Measurements from ENCODE around the gene LCN2.

LCN2 gene

GRCh38 chr9:128150594-128151308 lies 1.5 kb downstream of the LCN2 start:
- DNase-seq (ENCODE audit: low spot score): no peak

- DNase-seq (ENCODE audit: low spot score): no peak
Measured at GRCh38 chr9:128151309-128152132, 2.3 kb downstream of the LCN2 start.

GRCh38 chr9:128152133-128153059 lies 3.1 kb downstream of the LCN2 start:
- no peak for DNase-seq (ENCODE audit: low spot score)

GRCh38 chr9:128153060-128153946 lies 4.0 kb downstream of the LCN2 start:
- DNase-seq (ENCODE audit: low spot score): no peak

GRCh38 chr9:128153947-128154695 lies 4.9 kb downstream of the LCN2 start:
- DNase-seq (ENCODE audit: low spot score): no peak

- DNase-seq (ENCODE audit: low spot score): no peak
Measured at GRCh38 chr9:128155736-128156500, 6.7 kb downstream of the LCN2 start.

- no peak for DNase-seq (ENCODE audit: low spot score)
Measured at GRCh38 chr9:128159522-128159783, 10.2 kb downstream of the LCN2 start.

- peak; percentile 99 for DNase-seq (ENCODE audit: low spot score)
Measured at GRCh38 chr9:128159784-128160602, 10.7 kb downstream of the LCN2 start, which contains the start of gene BBLN. BBLN (plus strand) TSS chr9:128160265; CDS start chr9:128160408, 143 bp downstream.

GRCh38 chr9:128160603-128160987 lies 11.3 kb downstream of the LCN2 start:
- DNase-seq (ENCODE audit: low spot score): peak; percentile 56

GRCh38 chr9:128161215-128161902 lies 12.1 kb downstream of the LCN2 start:
- DNase-seq (ENCODE audit: low spot score): no peak

- peak; percentile 50 for DNase-seq (ENCODE audit: low spot score)
Measured at GRCh38 chr9:128162215-128163026, 13.2 kb downstream of the LCN2 start.

GRCh38 chr9:128163027-128163515 lies 13.8 kb downstream of the LCN2 start:
- no peak for DNase-seq (ENCODE audit: low spot score)

GRCh38 chr9:128163523-128164306 lies 14.5 kb downstream of the LCN2 start:
- DNase-seq (ENCODE audit: low spot score): no peak

GRCh38 chr9:128164307-128164885 lies 15.1 kb downstream of the LCN2 start:
- DNase-seq (ENCODE audit: low spot score): no peak

- DNase-seq (ENCODE audit: low spot score): no peak
Measured at GRCh38 chr9:128166169-128166568, 16.9 kb downstream of the LCN2 start.

GRCh38 chr9:128167209-128167608 lies 18.0 kb downstream of the LCN2 start:
- no peak for DNase-seq (ENCODE audit: low spot score)
